ENCODE measurements around the gene ANO4.

The ANO4 gene

DNA sequence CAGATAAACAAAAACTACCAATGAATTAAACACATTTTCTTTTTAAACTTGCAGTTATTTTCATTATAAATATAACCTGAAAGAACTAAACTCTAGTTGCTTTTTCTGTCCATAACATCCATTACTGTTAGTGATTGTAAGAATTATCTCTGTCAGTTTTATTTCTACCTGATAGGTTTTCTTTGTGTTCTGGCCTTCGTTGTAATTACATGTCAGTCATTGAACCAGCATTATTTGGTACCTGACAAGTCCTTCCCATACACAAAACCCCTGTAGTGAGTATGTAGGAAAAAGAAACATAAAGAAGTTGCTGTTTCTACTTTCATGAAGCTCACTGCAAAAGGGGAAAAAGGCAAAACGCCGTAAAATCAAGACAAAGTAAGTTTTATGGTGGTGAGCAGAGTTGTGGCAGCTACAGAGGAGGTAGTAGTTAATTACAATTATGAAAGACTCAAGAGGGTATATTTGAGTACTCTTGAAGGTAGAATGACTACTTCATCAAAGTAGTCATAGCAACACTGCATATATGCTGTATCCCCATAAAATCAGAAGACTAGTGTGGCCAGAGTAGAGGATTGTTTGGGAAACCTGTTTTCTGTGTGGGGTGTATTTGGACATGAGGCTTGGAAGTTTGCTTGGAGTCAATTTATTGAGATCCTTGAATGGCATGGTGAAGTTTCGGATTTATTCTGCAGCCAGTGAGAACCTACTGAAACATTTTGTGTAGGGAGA lies 312.6 kb downstream of the ANO4 start:
- TF ChIP-seq, protein P1, sequence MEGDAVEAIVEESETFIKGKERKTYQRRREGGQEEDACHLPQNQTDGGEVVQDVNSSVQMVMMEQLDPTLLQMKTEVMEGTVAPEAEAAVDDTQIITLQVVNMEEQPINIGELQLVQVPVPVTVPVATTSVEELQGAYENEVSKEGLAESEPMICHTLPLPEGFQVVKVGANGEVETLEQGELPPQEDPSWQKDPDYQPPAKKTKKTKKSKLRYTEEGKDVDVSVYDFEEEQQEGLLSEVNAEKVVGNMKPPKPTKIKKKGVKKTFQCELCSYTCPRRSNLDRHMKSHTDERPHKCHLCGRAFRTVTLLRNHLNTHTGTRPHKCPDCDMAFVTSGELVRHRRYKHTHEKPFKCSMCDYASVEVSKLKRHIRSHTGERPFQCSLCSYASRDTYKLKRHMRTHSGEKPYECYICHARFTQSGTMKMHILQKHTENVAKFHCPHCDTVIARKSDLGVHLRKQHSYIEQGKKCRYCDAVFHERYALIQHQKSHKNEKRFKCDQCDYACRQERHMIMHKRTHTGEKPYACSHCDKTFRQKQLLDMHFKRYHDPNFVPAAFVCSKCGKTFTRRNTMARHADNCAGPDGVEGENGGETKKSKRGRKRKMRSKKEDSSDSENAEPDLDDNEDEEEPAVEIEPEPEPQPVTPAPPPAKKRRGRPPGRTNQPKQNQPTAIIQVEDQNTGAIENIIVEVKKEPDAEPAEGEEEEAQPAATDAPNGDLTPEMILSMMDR (IDR thresholded peaks at IDR 0.05) = no peak

DNA sequence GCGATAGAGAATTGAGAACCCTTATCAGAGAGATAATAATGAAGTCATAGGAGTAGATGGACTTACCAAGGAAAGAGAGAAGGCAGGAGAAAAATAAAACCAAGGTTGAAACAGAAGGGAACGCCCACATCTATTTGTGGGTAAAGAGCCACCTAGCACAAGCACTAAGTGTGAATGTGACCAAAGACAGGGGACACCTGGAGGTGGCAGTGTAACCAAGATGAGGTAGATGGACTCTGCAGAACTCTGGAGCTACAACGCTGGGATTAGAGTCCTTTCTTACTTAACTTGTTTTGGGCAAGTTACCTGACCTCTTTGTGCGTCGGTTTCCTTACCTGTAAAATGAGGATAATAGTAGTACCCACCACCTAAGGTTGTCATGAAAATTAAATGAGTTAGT lies 313.6 kb downstream of the ANO4 start:
- TF ChIP-seq, protein P1 (IDR thresholded peaks at IDR 0.05) = no peak; the same call in 1 of the 2 replicates

DNA sequence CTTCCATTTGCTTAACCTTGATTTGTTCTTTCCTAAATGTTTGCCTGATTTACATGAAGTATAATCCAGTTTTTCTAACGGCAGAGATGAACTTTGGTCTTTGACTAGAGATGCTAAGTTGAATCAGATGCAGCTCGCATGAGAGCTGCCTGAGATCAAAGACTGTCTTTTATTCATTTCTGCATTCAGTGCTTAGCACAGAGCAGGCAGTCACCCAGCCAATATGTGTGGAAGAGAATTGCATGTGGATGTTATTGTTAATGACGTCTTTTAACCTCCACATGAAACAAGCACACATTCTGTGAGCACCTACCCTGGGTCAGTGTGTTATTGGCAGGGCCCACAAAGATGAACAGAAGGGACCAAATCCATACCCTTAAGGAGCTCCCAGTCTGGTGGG lies 316.3 kb downstream of the ANO4 start:
- TF ChIP-seq, protein P1 (IDR thresholded peaks at IDR 0.05) = no peak

DNA sequence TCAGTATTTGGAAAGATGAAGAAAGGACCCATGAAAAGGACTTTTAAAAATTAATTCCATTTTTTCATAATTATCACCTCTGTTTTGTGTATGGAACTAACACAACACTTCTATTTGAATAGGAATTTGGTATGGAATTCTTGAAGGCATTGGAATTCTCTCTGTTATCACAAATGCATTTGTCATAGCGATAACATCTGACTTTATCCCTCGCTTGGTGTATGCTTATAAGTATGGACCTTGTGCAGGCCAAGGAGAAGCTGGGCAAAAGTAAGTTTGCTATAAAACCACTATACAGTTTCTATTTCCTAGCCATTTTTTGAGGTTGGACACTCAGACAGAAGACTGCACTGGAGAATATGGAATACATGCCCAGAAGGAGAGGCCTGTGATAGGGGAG lies 316.9 kb downstream of the ANO4 start:
- TF ChIP-seq, protein P1 (IDR thresholded peaks at IDR 0.05) = no peak

DNA sequence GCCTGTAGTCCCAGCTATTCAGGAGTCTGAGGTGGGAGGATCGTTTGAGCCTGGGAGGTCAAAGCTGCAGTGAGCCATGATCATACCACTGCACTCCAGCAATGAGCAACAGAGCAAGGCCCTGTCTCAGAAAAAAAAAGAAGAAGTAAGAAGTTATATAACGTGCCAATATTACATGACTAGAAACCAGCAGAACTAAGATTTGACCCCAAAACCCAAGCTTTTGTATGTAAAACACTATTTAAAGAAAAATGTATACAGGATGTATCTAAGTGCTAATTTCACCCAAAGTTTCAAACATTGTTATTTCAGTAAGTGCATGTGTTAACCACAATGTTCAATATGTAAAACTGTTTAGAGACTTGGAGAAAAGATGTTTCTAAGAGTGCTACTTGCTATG lies 320.8 kb downstream of the ANO4 start:
- TF ChIP-seq, protein P1 (IDR thresholded peaks at IDR 0.05) = no peak

DNA sequence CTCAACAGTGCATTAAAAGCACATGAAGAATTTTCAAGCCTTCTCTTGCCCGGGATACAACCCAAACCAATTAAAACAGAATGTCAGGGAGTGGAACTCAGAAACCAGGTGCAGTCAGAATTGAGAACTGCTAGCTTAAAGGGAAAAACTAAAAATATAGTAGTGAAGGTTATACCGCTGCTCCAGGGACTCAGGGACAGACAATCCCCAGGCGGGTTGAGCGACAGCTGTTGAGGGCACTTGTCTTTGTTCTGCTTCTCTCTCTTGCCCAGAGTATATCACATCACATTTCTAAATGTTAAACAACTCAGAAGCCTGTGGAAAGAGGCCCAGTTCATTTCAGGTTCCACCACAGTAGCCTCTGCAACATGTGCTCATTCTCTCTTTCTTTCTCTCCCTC lies 322.3 kb downstream of the ANO4 start:
- TF ChIP-seq, protein P1 (IDR thresholded peaks at IDR 0.05) = no peak

DNA sequence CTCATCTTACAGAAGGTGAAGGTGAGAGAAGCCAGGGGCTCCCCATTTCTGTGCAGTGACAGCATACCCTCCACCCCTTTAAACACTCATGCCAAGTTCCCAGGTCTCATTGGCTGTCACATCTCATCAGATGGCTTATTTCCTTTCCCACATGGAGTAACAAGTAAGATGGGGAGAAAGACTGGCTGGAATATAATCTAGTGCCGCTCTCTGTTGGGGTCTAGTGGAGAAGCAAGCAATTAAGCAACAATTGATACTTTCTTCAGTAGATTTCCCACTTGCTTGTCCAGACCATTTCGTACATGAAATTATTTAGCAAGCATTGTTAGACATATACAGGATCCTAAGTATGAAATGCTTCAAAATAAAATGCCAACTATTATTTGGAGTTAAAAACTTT lies 323.3 kb downstream of the ANO4 start:
- TF ChIP-seq, protein P1 (IDR thresholded peaks at IDR 0.05) = no peak

All from LNCAP (cell line).